ENCODE measurements around the gene KLF7. TPM values are rescaled to one million over a fixed set of nuclear protein-coding genes. Genes with fewer than 3 reads are reported as not detected.

Gene KLF7
- total RNA-seq, 2 experiments from 2014 or later = 90.1 to 96.9 TPM

- Histone ChIP-seq H3K4me1 (ENCODE audit: insufficient read depth, low read length) (peaks cover 10% of the 10 kb centered on the region), H3K27ac (ENCODE audit: low read depth in 1 of 2, low read length in 2 of 2) (no peak overlapping the region), H3K9me3 (ENCODE audit: control insufficient read depth in 1 of 2, insufficient read depth in 1 of 2, low read length in 2 of 2) (no peaks in the 10 kb centered on the region), H3K4me3 (ENCODE audit: low read length) (no peak overlapping the region), H3K36me3 (ENCODE audit: insufficient read depth, low read length) (no peaks in the 10 kb centered on the region), H3K27me3 (ENCODE audit: control insufficient read depth in 1 of 2, insufficient read depth in 2 of 2, low read length in 2 of 2) (no peaks in the 10 kb centered on the region)
- ATAC-seq (ENCODE audit: poor library complexity) (peak; percentile 52), DNase-seq (peak in 6 of 14 experiments; percentile 2 to 49 (median 28))
- Mint-ChIP-seq H3K36me3 (ENCODE audit: low read depth) (peaks cover 17% of the 10 kb centered on the region), H3K4me3 (no peak overlapping the region), H3K9me3 (no peaks in the 10 kb centered on the region), H3K27ac (peak overlapping the region; percentile 58), H3K27me3 (no peaks in the 10 kb centered on the region), H3K4me1 (ENCODE audit: low read depth) (peaks cover 33% of the 10 kb centered on the region)
- intact Hi-C loops (cut with DNase I, micrococcal nuclease) = no loop called here
- POLR2A ChIA-PET = interaction anchor here (0.6 to 2.2 kb wide), 5 partner anchors 18 to 456 kb away, joined by 3 to 25 read pairs (median 3); partner anchors contain the start of genes CREB1 and KLF7
- TF ChIP-seq CTCF (IDR thresholded peaks at IDR 0.05) = no peak
- CTCF ChIA-PET = interaction anchor here (1.0 to 1.5 kb wide), 3 partner anchors 15 to 68 kb away, joined by 3 to 5 read pairs (median 3); no protein-coding TSS in a partner anchor
These were observed 91.7 kb downstream of the KLF7 start for GRCh38 chr2:207073801-207074678.

- Mint-ChIP-seq H3K36me3 (ENCODE audit: low read depth) (peaks cover 10% of the 10 kb centered on the region), H3K27me3 (no peaks in the 10 kb centered on the region), H3K27ac (no peak overlapping the region), H3K4me1 (ENCODE audit: low read depth) (peaks cover 33% of the 10 kb centered on the region), H3K9me3 (no peaks in the 10 kb centered on the region), H3K4me3 (no peak overlapping the region)
- ATAC-seq (ENCODE audit: poor library complexity) = no peak
- Histone ChIP-seq H3K4me3 (ENCODE audit: low read length) (no peak overlapping the region), H3K4me1 (ENCODE audit: insufficient read depth, low read length) (peaks cover 10% of the 10 kb centered on the region), H3K36me3 (ENCODE audit: insufficient read depth, low read length) (no peaks in the 10 kb centered on the region), H3K9me3 (ENCODE audit: control insufficient read depth in 1 of 2, insufficient read depth in 1 of 2, low read length in 2 of 2) (no peaks in the 10 kb centered on the region), H3K27me3 (ENCODE audit: control insufficient read depth in 1 of 2, insufficient read depth in 2 of 2, low read length in 2 of 2) (no peaks in the 10 kb centered on the region), H3K27ac (ENCODE audit: low read depth in 1 of 2, low read length in 2 of 2) (no peak overlapping the region)
- no peak for DNase-seq
- intact Hi-C loops (cut with DNase I, micrococcal nuclease) = no loop called here
- TF ChIP-seq CTCF (IDR thresholded peaks at IDR 0.05) = no peak
- ChIA-PET CTCF (interaction anchor here (1.0 to 1.2 kb wide), 3 partner anchors 16 to 59 kb away, joined by 3 to 5 read pairs (median 3); no protein-coding TSS in a partner anchor), POLR2A (interaction anchor here (0.7 to 2.2 kb wide), 4 partner anchors 21 to 92 kb away, joined by 3 to 25 read pairs (median 6); partner anchors contain the start of gene KLF7)
These were observed 92.3 kb downstream of the KLF7 start for GRCh38 chr2:207073412-207073800.

- TF ChIP-seq CTCF (IDR thresholded peaks at IDR 0.05) = no peak
- Histone ChIP-seq H3K4me3 (ENCODE audit: low read length) (no peak overlapping the region), H3K27ac (ENCODE audit: low read depth in 1 of 2, low read length in 2 of 2) (no peak overlapping the region), H3K9me3 (ENCODE audit: control insufficient read depth in 1 of 2, insufficient read depth in 1 of 2, low read length in 2 of 2) (no peaks in the 10 kb centered on the region), H3K27me3 (ENCODE audit: control insufficient read depth in 1 of 2, insufficient read depth in 2 of 2, low read length in 2 of 2) (no peaks in the 10 kb centered on the region), H3K4me1 (ENCODE audit: insufficient read depth, low read length) (peaks cover 10% of the 10 kb centered on the region), H3K36me3 (ENCODE audit: insufficient read depth, low read length) (no peaks in the 10 kb centered on the region)
- Mint-ChIP-seq H3K4me3 (no peak overlapping the region), H3K4me1 (ENCODE audit: low read depth) (peaks cover 33% of the 10 kb centered on the region), H3K27me3 (no peaks in the 10 kb centered on the region), H3K27ac (no peak overlapping the region), H3K9me3 (no peaks in the 10 kb centered on the region), H3K36me3 (ENCODE audit: low read depth) (peaks cover 5% of the 10 kb centered on the region)
- CTCF ChIA-PET = interaction anchor here (1.2 kb wide), 1 partner anchor 60 kb away, joined by 3 read pairs; no protein-coding TSS in a partner anchor
- intact Hi-C loops (cut with DNase I, micrococcal nuclease) = no loop called here
- DNase-seq (no peak), ATAC-seq (ENCODE audit: poor library complexity) (no peak)
- POLR2A ChIA-PET = interaction anchor here (0.7 to 2.2 kb wide), 3 partner anchors 9 to 93 kb away, joined by 3 to 25 read pairs (median 3); partner anchors contain the start of gene KLF7
These were observed 93.2 kb downstream of the KLF7 start for GRCh38 chr2:207072571-207072970.
